Stimulated activated CD8-positive, alpha-beta memory T cell treated with anti-CD3 and anti-CD28 coated beads, Interleukin-7, amount 100 ng/mL, for 48 hours (primary cell): Measurements from ENCODE around the gene SPATC1L.

Source experiments
- DNase-seq, 2 donors: peaks; one replicate each; pipeline ENCODE4 v3.0.0-alpha.2; 2020; ENCODE audit warnings: low read depth in 1 of 2; ENCODE audit errors: extremely low read depth in 1 of 2

SPATC1L gene

DNA sequence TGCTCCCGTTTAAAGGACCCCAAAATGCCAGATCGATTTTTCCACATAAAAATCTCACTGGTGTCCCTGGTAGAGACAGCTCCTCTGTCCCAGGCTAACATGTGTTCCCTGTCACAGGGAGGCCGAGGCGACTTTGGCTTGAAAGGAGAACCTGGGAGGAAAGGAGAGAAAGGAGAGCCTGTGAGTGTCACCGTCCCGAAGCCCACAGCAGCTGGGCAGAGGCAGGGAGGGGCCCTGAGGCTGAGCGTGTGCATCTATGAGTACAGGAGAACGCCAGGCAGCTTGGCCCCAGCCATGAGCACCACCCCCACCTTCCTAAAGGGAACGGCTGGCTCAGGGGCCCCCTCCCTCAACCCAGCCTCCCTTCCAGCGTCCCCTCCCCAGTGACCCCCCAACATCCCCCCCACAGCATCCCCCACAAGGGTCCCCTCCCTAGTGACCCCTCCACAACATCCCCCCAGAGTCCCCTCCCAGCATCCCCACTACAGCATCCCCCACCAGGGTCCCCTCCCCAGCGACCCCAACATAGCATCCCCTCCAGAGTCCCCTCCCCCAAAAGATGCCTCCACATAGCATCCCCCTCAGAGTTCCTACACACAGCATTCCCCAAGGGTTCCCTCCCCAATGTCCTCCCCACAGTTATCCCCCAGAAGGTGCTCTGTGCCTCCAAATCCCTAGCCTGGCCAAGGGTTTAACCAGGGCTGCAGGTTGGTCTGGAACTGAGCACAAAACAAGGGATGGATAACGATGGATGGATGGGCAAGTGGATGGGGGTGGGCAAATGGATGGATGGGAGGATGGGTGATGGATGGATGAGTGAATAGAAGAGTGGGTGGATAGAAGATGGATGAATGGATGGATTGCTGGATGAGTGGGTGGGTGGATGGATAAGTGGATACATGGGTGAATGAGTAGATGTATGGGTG, 61.2 kb downstream of the SPATC1L start:
- DNase-seq = no peak

DNA sequence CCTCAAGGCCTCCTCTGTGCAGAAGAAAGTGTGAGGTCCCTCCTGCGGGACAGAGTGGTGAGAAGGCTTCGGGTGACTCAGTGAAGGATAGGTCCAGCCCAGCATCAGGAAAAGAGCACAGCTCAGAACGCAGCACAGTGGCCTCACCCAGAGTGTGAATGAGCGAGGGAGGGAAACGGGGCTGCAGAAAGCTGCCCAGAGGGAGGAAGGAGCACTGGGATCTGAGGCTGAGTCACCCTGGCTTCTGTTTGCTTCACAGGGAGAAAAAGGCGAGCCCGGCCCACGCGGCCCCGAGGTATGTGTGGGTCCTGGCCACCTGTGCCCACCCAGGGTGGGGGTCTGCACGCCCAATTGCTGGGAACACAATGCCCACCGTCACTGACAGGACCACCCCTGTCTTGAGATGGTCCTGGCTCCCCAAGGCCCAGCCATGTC, 62.0 kb downstream of the SPATC1L start:
- DNase-seq = no peak

DNA sequence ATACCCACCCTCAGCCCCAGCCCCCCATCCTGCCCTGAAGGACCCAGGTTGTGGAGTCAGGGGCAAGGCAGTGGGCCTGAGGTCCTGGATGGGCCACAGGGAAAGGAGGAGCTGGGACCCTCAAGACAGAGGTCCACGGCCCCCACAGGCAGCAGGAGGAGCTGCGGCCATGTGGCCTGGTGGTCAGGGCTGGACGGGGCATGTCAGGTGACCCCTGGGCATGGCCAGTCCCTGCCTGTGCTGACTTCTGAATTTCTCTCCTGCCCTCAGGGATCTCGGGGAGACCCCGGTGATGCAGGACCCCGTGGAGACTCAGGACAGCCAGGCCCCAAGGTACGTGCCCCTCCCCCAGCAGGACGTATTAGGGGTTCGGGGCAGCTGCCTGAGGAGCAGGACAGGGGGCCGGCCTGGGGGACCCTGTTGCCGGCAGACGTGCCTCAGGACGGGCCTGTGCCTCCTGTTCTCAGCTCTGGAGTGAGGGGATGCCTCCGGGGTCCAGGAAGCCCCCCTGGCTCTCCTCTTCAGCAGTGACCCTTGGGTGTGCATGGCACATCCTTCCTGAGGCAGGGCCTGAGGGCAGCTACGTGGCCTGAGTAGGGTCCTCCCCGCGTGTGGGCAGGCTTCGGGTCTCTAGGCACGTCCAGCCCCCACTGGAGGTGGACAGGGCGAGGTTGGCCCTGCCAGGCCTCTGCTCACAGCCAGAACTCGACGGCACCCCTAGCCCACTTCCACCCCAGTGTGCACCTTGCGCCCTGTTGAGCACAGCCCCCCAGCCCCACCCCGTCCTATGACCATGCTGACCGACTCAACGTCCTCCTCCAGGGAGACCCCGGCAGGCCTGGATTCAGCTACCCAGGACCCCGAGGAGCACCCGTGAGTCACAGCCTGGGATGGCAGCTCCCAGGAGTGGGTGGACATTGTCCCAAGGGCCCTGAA, 62.7 kb downstream of the SPATC1L start:
- no peak for DNase-seq

DNA sequence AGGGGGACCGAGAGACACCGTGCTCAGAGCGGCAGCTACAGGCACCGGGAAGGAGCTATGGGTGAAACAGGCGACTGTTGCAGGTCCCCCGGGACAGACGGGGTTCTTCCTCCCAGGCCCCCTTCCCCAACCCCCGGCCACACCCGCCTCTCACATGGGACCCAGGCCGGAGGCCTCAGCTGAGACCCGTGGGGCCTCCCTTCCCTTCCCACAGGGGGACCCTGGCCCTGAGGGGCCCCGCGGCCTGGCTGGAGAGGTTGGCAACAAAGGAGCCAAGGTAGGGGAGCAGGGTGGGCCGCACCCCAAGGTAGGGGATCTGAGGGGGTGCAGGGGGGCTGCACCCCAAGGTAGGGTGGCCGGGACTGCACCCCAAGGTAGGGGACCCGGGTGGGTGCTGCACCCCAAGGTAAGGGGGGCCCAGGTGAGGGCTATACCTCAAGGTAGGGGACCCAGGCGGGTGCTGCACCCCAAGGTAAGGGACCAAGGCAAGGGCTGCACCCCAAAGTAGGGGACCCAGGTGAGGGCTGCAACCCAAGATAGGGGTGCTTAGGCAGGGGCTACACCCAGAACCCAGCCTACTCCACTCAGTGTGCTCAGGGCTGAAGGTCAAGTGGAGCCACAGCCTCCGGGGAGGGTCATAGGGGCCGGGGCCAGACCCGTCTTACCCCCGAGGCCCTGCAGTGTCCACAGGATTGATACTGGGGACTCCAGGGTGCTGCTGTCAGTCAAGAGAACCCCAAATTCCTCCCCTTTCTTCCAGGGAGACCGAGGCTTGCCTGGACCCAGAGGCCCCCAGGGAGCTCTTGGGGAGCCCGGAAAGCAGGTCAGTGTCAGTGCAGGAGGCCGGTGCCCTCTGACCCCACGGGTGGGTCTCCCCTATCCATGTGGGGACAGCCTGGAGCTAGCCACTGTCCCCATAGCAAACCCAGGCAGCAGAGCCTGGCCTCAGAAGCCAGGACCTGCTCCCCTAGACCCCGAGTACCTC, 63.7 kb downstream of the SPATC1L start:
- DNase-seq = no peak

DNA sequence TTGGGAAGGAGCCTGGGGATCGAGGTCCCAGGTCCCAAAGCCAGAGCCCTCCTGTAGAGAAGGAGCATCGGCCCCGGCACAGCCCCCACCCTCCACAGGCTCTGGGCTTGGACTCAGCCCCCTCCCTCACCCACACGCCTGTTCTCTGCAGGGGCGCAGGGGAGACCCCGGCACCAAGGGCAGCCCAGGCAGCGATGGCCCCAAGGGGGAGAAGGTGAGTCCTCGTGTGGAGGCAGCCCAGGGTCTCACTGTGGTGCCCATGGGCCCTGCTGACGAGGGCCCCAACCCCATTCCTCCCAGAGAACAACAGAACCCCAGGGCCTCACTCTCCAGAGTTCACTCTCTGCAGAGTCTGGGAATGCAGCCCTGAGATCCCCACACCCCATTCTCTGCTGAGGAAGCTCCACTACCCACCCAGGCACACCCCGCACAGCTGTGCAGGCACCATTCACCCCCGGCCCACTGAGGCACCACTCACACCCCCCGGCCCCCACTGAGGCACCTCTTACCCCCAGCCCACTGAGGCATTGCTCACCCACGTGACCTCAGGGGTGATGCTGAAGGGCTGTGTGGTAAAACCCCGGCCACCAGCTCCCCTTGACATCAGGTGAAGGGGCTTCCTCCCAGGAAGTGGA, 64.5 kb downstream of the SPATC1L start:
- DNase-seq = no peak

DNA sequence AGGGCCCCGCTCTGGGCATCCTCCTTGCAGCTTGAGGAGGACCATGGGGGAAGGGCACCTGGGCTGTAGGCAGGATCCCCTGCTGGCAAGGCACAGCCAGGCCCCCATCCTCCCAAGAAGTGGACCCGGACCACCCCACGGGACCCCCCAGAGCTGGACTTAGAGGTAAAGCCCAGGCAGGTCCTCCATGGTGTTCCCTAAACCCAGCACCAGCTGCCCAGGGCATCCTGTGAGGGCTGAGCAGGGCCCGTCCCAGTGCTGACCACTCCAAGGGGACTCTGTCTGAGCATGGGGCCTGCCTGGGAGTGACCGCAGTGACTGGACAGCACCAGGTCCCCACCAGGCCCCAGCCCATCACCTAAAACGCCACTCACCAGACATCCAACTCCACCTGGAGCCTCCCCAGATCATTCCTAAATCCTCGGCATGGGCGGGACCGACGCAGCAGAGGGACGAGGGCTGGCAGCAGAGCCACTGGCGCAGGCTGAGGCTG, 65.1 kb downstream of the SPATC1L start:
- DNase-seq = no peak

DNA sequence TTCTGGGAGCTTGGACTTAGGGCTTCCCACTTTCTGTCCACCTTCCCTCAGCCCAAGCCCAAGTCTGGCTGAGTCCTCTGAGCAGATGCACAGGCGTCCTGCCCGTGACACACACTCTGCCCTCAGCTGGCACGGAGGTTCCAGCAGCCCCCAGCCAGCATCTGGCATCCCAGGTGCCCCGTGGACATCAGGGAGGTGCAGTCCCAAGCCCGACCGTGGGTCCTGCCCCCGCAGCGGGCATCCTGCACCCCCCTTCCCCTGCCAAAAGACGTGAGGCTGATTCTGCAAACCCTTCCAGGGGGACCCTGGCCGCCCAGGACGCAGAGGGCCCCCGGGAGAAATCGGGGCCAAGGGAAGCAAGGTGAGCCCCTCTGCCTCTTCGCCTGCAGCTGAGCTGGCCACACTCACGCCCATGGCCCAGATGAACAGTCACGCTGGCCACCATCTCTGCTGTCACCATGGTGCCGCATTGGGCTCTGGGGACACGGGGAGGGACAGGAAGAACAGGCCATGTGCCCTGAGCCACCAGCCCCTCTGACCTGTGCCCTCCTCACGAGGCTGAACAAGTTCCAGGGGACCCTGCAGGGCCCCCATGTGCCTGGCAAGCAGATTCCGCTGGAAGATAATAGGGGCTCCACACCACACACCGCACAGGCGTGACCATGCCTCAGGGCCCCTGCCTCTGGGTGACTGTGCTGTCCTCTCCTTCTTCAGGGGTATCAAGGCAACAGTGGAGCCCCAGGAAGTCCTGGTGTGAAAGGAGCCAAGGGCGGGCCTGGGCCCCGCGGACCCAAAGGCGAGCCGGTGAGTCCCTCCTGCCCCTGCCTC, 65.7 kb downstream of the SPATC1L start:
- DNase-seq = no peak

- no peak for DNase-seq
Observed at GRCh38 chr21:46117586-46118315, 66.5 kb downstream of the SPATC1L start.

DNA sequence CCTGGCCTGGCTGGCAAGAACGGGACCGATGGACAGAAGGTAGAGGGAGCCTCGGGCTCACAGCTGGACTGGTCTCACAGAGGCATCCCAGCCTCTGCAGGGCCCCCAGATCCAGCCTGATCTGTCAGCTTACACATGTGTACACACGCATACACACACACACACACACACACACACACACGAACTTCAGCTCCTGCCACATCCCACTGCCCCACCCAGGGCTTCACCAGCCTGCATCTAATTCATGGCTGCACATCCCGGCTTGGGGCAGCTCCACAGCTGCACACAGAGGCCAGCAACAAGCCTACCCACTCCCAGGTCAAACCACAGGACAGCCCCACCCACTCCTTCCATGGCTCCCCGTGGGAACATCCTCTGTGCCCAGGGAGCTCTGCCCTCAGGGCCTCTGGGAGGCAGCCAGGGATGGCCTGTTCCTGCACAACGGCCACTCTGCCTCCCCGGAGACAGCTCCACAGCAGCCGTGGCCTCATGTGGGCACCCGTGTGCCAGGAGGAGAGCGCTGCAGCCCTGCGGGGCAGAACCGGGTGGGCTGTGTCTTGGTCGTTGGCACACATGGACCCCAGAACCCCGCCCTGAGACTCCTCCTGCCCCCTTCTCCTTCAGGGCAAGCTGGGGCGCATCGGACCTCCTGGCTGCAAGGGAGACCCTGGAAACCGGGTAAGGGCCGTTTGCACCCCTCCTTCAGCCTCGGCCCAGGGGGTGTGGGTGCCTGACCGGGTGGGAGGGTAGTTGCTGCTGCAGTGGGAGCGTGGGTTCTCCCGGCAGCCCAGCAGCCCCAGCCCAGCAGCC, 67.3 kb downstream of the SPATC1L start:
- DNase-seq = no peak

DNA sequence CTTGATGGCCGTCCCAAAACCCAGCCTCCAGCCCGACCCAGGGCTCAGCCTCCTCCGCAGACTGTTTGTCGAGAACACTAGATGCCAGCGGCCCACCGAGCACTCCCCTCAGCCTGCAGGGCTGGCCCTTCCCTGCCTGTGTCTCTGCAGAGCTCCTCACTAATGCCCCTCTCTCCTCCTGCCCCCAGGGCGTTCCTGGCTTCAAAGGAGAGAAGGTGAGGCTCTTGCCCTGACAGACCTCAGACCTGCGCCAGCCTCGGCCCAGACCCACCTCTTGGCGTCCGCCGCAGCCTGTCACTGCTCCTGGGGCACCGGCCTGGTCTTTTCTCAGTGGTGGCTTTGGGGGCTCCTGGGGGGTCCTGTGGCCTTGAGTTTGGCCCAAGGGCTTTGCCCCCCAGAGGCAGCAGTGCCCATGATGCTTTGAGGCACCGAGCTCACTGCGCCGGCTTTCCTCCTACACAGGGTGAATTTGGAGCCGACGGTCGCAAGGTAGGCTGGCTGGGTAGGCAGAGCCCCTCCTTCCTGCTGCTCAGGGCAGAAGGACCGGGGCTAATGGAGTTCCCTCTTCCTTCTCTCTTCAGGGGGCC, 68.0 kb downstream of the SPATC1L start:
- no peak for DNase-seq

DNA sequence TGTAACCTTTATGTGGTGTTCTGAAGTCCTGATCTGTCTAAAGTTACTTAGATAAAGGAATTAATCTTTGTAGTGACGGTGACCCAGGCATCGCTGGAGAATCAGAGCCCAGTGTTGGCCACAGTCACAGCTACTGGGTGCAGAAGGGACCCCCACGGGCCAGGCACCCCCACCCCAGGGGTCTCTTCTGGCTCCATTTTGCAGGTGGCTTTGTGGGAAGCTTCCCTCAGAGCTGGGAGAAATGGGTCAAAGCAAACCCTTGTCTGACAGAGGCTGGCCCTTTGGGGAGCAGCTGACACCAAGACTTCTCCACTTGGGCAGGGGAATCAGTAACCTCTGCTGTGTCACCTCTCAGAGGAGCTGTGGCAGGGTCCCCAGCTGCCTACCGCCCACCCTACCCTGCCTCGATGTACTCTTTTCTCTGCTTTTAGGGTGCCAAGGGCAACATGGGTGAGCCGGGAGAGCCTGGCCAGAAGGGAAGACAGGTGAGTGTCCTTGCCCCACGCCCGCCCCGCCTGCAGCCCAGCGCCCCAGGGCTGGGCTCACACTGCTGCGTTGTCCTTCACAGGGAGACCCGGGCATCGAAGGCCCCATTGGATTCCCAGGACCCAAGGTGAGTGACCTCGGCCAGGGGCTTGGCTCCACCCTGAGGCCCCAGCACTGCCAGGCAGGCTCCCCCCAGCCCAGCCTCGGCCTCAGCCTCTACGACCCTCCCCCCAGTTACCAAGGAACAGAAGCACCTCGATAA, 68.6 kb downstream of the SPATC1L start:
- DNase-seq = no peak

DNA sequence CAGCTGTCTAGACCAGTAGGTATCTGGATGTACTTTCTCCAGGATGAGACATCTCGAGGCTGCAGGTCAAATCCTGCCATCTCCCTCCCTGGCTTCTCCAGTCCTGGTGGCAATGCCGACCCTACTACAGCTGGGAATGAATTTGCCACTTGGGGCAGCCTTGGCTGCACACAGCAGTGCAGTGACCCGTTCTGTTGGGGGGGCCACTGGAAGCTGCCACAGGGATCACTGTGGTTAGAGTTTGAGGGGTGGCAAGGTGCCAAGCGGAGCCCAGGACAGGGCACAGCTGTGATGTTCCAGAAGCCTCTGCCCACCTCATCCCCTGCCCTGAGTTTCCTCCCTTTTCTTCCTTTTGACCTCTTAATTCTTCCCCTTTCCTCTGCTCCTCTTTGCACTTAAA, 69.3 kb downstream of the SPATC1L start:
- DNase-seq = no peak

- no peak for DNase-seq
Observed at GRCh38 chr21:46113497-46114176, 70.6 kb downstream of the SPATC1L start.

DNA sequence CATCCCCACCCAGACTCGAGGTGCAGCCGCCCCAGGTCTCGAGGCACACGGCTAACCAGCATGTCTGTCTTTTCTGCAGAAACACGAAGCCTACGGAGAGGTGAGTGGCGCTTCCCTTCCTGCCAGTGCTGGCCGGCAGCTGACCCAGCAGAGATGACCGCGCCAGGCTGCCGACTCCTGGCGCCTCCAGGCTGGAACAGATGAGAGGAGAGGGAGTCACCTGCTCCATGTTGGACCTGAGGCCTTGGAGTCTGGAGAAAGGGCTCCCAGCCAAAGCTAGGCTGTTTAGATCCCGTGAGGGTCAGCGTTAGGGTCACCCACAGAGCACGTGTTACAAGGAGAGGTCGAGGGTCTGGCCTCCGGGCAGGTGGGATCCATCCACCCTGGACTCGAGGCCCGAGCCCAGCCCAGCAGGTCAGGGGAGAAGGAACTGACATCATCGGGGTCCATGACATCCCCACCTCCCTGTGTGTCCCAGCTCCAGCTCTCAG, 71.5 kb downstream of the SPATC1L start:
- DNase-seq = no peak

DNA sequence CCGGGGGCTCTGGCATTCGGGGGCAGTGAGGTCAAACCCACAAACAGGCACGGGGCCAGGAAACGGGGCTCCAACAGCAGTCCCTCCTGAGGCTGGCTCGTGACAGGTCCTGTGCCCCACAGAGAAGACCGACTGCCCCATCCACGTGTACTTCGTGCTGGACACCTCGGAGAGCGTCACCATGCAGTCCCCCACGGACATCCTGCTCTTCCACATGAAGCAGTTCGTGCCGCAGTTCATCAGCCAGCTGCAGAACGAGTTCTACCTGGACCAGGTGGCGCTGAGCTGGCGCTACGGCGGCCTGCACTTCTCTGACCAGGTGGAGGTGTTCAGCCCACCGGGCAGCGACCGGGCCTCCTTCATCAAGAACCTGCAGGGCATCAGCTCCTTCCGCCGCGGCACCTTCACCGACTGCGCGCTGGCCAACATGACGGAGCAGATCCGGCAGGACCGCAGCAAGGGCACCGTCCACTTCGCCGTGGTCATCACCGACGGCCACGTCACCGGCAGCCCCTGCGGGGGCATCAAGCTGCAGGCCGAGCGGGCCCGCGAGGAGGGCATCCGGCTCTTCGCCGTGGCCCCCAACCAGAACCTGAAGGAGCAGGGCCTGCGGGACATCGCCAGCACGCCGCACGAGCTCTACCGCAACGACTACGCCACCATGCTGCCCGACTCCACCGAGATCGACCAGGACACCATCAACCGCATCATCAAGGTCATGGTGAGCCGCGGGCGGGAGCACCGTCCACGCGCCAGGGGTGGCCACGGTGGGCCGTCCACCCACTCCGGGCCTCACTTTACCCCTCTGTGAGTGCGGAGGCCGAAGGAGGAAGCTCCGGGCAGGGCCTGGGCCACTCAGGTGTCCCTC, 72.2 kb downstream of the SPATC1L start:
- DNase-seq = no peak
